Left kidney (tissue), 2 donors: ENCODE measurements around the gene KRTAP10-11. TPM values are rescaled to one million over a fixed set of nuclear protein-coding genes. Genes with fewer than 3 reads are reported as not detected.

Source experiments
- DNase-seq: peaks from one replicate; pipeline ENCODE4 v3.0.0-alpha.2; 2013
- polyA plus RNA-seq: library from polyadenylated mRNA; unstranded; fragments of 120-200 nt; gene quantifications from one replicate; pipeline ENCODE4 v1.2.1, GENCODE V29; 2013; ENCODE audit not compliant: insufficient read length

Gene KRTAP10-11
- polyA plus RNA-seq, 1 donor: not detected

- DNase-seq: no peak
These were observed 49.4 kb downstream of the KRTAP10-11 start for GRCh38 chr21:44695641-44696040.

GRCh38 chr21:44696572-44696971 lies 50.4 kb downstream of the KRTAP10-11 start:
- no peak for DNase-seq

Other genes with a start within 250 kb of the KRTAP10-11 start
- gene LRRC3, start 190.9 kb upstream of the KRTAP10-11 start, polyA plus RNA-seq: 4.6 TPM
- gene KRTAP10-1, start 106.2 kb upstream of the KRTAP10-11 start, polyA plus RNA-seq: not detected
- gene KRTAP10-2, start 94.9 kb upstream of the KRTAP10-11 start, polyA plus RNA-seq: not detected
- not detected for gene KRTAP10-3, start 87.6 kb upstream of the KRTAP10-11 start, polyA plus RNA-seq
- gene KRTAP10-4, start 72.7 kb upstream of the KRTAP10-11 start, polyA plus RNA-seq: not detected
- gene KRTAP10-5, start 65.8 kb upstream of the KRTAP10-11 start, polyA plus RNA-seq: not detected
- gene KRTAP10-6, start 53.9 kb upstream of the KRTAP10-11 start, polyA plus RNA-seq: not detected
- gene KRTAP10-7, start 45.8 kb upstream of the KRTAP10-11 start, polyA plus RNA-seq: not detected
- gene KRTAP10-8, start 34.3 kb upstream of the KRTAP10-11 start, polyA plus RNA-seq: not detected
- gene KRTAP10-9, start 19.3 kb upstream of the KRTAP10-11 start, polyA plus RNA-seq: not detected
- not detected for gene KRTAP10-10, start 9.1 kb upstream of the KRTAP10-11 start, polyA plus RNA-seq
- not detected for gene KRTAP12-4, start 8.2 kb downstream of the KRTAP10-11 start, polyA plus RNA-seq
- not detected for gene KRTAP12-3, start 11.5 kb downstream of the KRTAP10-11 start, polyA plus RNA-seq
- not detected for gene KRTAP12-2, start 20.5 kb downstream of the KRTAP10-11 start, polyA plus RNA-seq
- not detected for gene KRTAP12-1, start 35.7 kb downstream of the KRTAP10-11 start, polyA plus RNA-seq
- not detected for gene KRTAP10-12, start 50.8 kb downstream of the KRTAP10-11 start, polyA plus RNA-seq
- gene TSPEAR, start 65.2 kb downstream of the KRTAP10-11 start, polyA plus RNA-seq: 0.96 TPM
- 140 TPM for gene UBE2G2, start 155.4 kb downstream of the KRTAP10-11 start, polyA plus RNA-seq
- gene SUMO3, start 171.6 kb downstream of the KRTAP10-11 start, polyA plus RNA-seq: 113 TPM
- 298 TPM for gene PTTG1IP, start 227.3 kb downstream of the KRTAP10-11 start, polyA plus RNA-seq